Measurements from ENCODE around the gene TMCC3.

Gene TMCC3

GRCh38 chr12:94538318-94538717 is 112.0 kb downstream of the TMCC3 start:
- no peak for TF ChIP-seq CTCF (IDR thresholded peaks at IDR 0.05; ENCODE audit: low read depth, low read length)
- H3K4me3 ChIP-seq (ENCODE audit: low read depth, low read length) = no peak overlapping the region

GRCh38 chr12:94536040-94536965 is 114.1 kb downstream of the TMCC3 start:
- no peak overlapping the region for H3K4me3 ChIP-seq (ENCODE audit: low read depth, low read length)
- no peak for TF ChIP-seq CTCF (IDR thresholded peaks at IDR 0.05; ENCODE audit: low read depth, low read length)

GRCh38 chr12:94535510-94535921 is 114.8 kb downstream of the TMCC3 start:
- H3K4me3 ChIP-seq (ENCODE audit: low read depth, low read length) = no peak overlapping the region
- TF ChIP-seq CTCF (IDR thresholded peaks at IDR 0.05; ENCODE audit: low read depth, low read length) = no peak

- TF ChIP-seq CTCF (IDR thresholded peaks at IDR 0.05; ENCODE audit: low read depth, low read length) = no peak
- no peak overlapping the region for H3K4me3 ChIP-seq (ENCODE audit: low read depth, low read length)
These were observed 115.4 kb downstream of the TMCC3 start for GRCh38 chr12:94534774-94535509.

GRCh38 chr12:94534278-94534677 is 116.1 kb downstream of the TMCC3 start:
- TF ChIP-seq CTCF (IDR thresholded peaks at IDR 0.05; ENCODE audit: low read depth, low read length) = no peak

GRCh38 chr12:94532490-94533422 is 117.6 kb downstream of the TMCC3 start:
- peak; percentile 67 for TF ChIP-seq CTCF (IDR thresholded peaks at IDR 0.05; ENCODE audit: low read depth, low read length)
- no peak overlapping the region for H3K4me3 ChIP-seq (ENCODE audit: low read depth, low read length)

More at GRCh38 chr12:94534278-94534677, 116.1 kb downstream of the TMCC3 start:
- no peak overlapping the region for H3K4me3 ChIP-seq (ENCODE audit: low read depth, low read length)
